Activated naive CD8-positive, alpha-beta T cell treated with anti-CD3 and anti-CD28 coated beads, Interleukin-2, amount 10 ng/mL, durations not matched to agents 7 days and 5 days (primary cell): ENCODE data around the gene SPATA2L. TPM values are rescaled to one million over a fixed set of nuclear protein-coding genes. Genes with fewer than 3 reads are reported as not detected.
A peak's percentile ranks its signal among the peaks of the same experiment; 100 is the strongest.

ENCODE experiments used
- ATAC-seq: fragments of 150-1000 bp; cut with Tn5 transposase; one replicate; pipeline ENCODE4 v1.10.0; 2021; ENCODE audit warnings: low read depth, moderate library complexity
- POLR2A ChIA-PET: fragments of 350-600 bp; sonication (Branson Sonifier 250); formaldehyde crosslinking; loops from one replicate; lab custom pipeline; 2021; ENCODE audit warnings: antibody characterized with exemption; lab: Charles Lee
- DNase-seq: peaks from one replicate; pipeline ENCODE4 v3.0.0; 2021
- H3K27ac Mint-ChIP-seq: one replicate; pipeline ENCODE4 v1.8.0; 2022; ENCODE audit warnings: mild to moderate bottlenecking, mixed read lengths
- H3K27me3 Mint-ChIP-seq: one replicate; pipeline ENCODE4 v1.8.0; 2022; ENCODE audit warnings: mild to moderate bottlenecking, moderate library complexity, mixed read lengths
- H3K36me3 Mint-ChIP-seq: one replicate; pipeline ENCODE4 v1.8.0; 2021; ENCODE audit warnings: mild to moderate bottlenecking, mixed read lengths
- H3K4me1 Mint-ChIP-seq: one replicate; pipeline ENCODE4 v1.8.0; 2021; ENCODE audit warnings: mixed read lengths
- H3K4me3 Mint-ChIP-seq: one replicate; pipeline ENCODE4 v1.8.0; 2022; ENCODE audit warnings: mild to moderate bottlenecking, moderate library complexity, mixed read lengths
- H3K9me3 Mint-ChIP-seq: one replicate; pipeline ENCODE4 v1.8.0; 2021; ENCODE audit warnings: mixed read lengths
- total RNA-seq, 2 experiments: library from RNA; stranded (reverse); gene quantifications; one replicate each; pipeline ENCODE4 v1.2.3, GENCODE V29; 2021

Gene SPATA2L
- total RNA-seq, 2 experiments from 2014 or later, result 7.6 to 8.0 TPM

- no peaks in the 10 kb centered on the region for H3K9me3 Mint-ChIP-seq
- peak; percentile 46 for ATAC-seq
- POLR2A ChIA-PET, result interaction anchor here (0.6 to 3.5 kb wide), 12 partner anchors 9 to 246 kb away, joined by 3 to 33 read pairs (median 6); partner anchors contain the start of genes CHMP1A, SPATA2L, SPATA33 and TCF25
- peak overlapping the region; percentile 97 for H3K27ac Mint-ChIP-seq
- peaks cover 16% of the 10 kb centered on the region for H3K36me3 Mint-ChIP-seq
- no peaks in the 10 kb centered on the region for H3K27me3 Mint-ChIP-seq
- H3K4me3 Mint-ChIP-seq, result peak overlapping the region; percentile 99
- peak; percentile 79 for DNase-seq
- H3K4me1 Mint-ChIP-seq, result peaks cover 42% of the 10 kb centered on the region
Observed at GRCh38 chr16:89722392-89723278, 21.1 kb upstream of the SPATA2L start.

GRCh38 chr16:89721546-89722391, 20.3 kb upstream of the SPATA2L start:
- H3K27ac Mint-ChIP-seq, result peak overlapping the region; percentile 97
- POLR2A ChIA-PET, result interaction anchor here (0.6 to 3.5 kb wide), 6 partner anchors 16 to 245 kb away, joined by 3 to 33 read pairs (median 6); partner anchors contain the start of gene SPATA2L
- peaks cover 33% of the 10 kb centered on the region for H3K4me1 Mint-ChIP-seq
- DNase-seq, result peak; percentile 86
- ATAC-seq, result peak; percentile 19
- H3K36me3 Mint-ChIP-seq, result peaks cover 12% of the 10 kb centered on the region
- H3K27me3 Mint-ChIP-seq, result no peaks in the 10 kb centered on the region
- peak overlapping the region; percentile 99 for H3K4me3 Mint-ChIP-seq
- no peaks in the 10 kb centered on the region for H3K9me3 Mint-ChIP-seq

- H3K27me3 Mint-ChIP-seq, result no peaks in the 10 kb centered on the region
- POLR2A ChIA-PET, result interaction anchor here (1.0 to 2.4 kb wide), 5 partner anchors 16 to 153 kb away, joined by 3 to 7 read pairs (median 4); partner anchors contain the start of genes SPATA2L and TCF25
- peak within 1 kb of the TSS; percentile 99 for H3K4me3 Mint-ChIP-seq
- peak; percentile 37 for ATAC-seq
- H3K36me3 Mint-ChIP-seq, result peaks cover 12% of the 10 kb centered on the region
- H3K9me3 Mint-ChIP-seq, result no peaks in the 10 kb centered on the region
- H3K27ac Mint-ChIP-seq, result peak within 1 kb of the TSS; percentile 97
- peaks cover 32% of the 10 kb centered on the region for H3K4me1 Mint-ChIP-seq
- DNase-seq, result peak; percentile 90
Observed at GRCh38 chr16:89720813-89721545, 19.5 kb upstream of the SPATA2L start, which contains the start of the genes VPS9D1 and ZNF276. VPS9D1 (minus strand) TSS chr16:89720898; CDS start chr16:89720861, 37 bp downstream. ZNF276 (plus strand) TSS chr16:89721537; CDS start chr16:89721641, 104 bp downstream.

- DNase-seq (no peak), ATAC-seq (no peak)
- Mint-ChIP-seq H3K27ac (peak overlapping the region; percentile 69), H3K4me3 (peak overlapping the region; percentile 72), H3K36me3 (peaks cover 12% of the 10 kb centered on the region), H3K4me1 (peaks cover 32% of the 10 kb centered on the region), H3K9me3 (no peaks in the 10 kb centered on the region), H3K27me3 (no peaks in the 10 kb centered on the region)
- POLR2A ChIA-PET, result interaction anchor here (1.0 to 2.4 kb wide), 5 partner anchors 17 to 153 kb away, joined by 3 to 7 read pairs (median 4); partner anchors contain the start of genes SPATA2L and TCF25
Observed at GRCh38 chr16:89720551-89720812, 19.0 kb upstream of the SPATA2L start.

- Mint-ChIP-seq H3K27ac (peak overlapping the region; percentile 7), H3K9me3 (peaks cover 1% of the 10 kb centered on the region), H3K36me3 (peaks cover 10% of the 10 kb centered on the region), H3K4me1 (peaks cover 23% of the 10 kb centered on the region), H3K27me3 (no peaks in the 10 kb centered on the region), H3K4me3 (no peak overlapping the region)
- DNase-seq, result no peak
- no peak for ATAC-seq
- POLR2A ChIA-PET, result no interaction called here
Observed at GRCh38 chr16:89717688-89718505, 16.4 kb upstream of the SPATA2L start.

GRCh38 chr16:89716916-89717687, 15.6 kb upstream of the SPATA2L start:
- no peak overlapping the region for H3K4me3 Mint-ChIP-seq
- peaks cover 20% of the 10 kb centered on the region for H3K4me1 Mint-ChIP-seq
- no peak for DNase-seq
- ATAC-seq, result no peak
- no peaks in the 10 kb centered on the region for H3K27me3 Mint-ChIP-seq
- peak overlapping the region; percentile 54 for H3K27ac Mint-ChIP-seq
- POLR2A ChIA-PET, result interaction anchor here (1.0 kb wide), 1 partner anchor 11 kb away, joined by 4 read pairs; no protein-coding TSS in a partner anchor
- peaks cover 1% of the 10 kb centered on the region for H3K9me3 Mint-ChIP-seq
- H3K36me3 Mint-ChIP-seq, result peaks cover 5% of the 10 kb centered on the region

GRCh38 chr16:89716493-89716892, 15.0 kb upstream of the SPATA2L start:
- peaks cover 20% of the 10 kb centered on the region for H3K4me1 Mint-ChIP-seq
- POLR2A ChIA-PET, result interaction anchor here (1.0 kb wide), 1 partner anchor 10 kb away, joined by 4 read pairs; no protein-coding TSS in a partner anchor
- no peaks in the 10 kb centered on the region for H3K27me3 Mint-ChIP-seq
- no peak overlapping the region for H3K4me3 Mint-ChIP-seq
- DNase-seq (no peak), ATAC-seq (no peak)
- no peak overlapping the region for H3K27ac Mint-ChIP-seq
- peaks cover 1% of the 10 kb centered on the region for H3K9me3 Mint-ChIP-seq
- peaks cover 5% of the 10 kb centered on the region for H3K36me3 Mint-ChIP-seq

GRCh38 chr16:89712274-89712781, 10.8 kb upstream of the SPATA2L start:
- Mint-ChIP-seq H3K4me3 (peak overlapping the region; percentile 80), H3K4me1 (peaks cover 2% of the 10 kb centered on the region), H3K9me3 (peaks cover 1% of the 10 kb centered on the region), H3K27me3 (no peaks in the 10 kb centered on the region), H3K36me3 (peaks cover 5% of the 10 kb centered on the region), H3K27ac (peak overlapping the region; percentile 71)
- POLR2A ChIA-PET, result interaction anchor here (0.7 to 4.0 kb wide), 2 partner anchors 10 to 12 kb away, joined by 3 to 16 read pairs; no protein-coding TSS in a partner anchor
- DNase-seq (no peak), ATAC-seq (peak; percentile 4)

GRCh38 chr16:89711601-89712273, 10.2 kb upstream of the SPATA2L start:
- H3K36me3 Mint-ChIP-seq, result peaks cover 5% of the 10 kb centered on the region
- POLR2A ChIA-PET, result interaction anchor here (0.7 to 4.0 kb wide), 3 partner anchors 9 to 12 kb away, joined by 3 to 16 read pairs (median 7); no protein-coding TSS in a partner anchor
- H3K4me3 Mint-ChIP-seq, result peak overlapping the region; percentile 80
- H3K4me1 Mint-ChIP-seq, result peaks cover 2% of the 10 kb centered on the region
- no peaks in the 10 kb centered on the region for H3K27me3 Mint-ChIP-seq
- ATAC-seq (peak; percentile 85), DNase-seq (peak; percentile 92)
- H3K27ac Mint-ChIP-seq, result peak overlapping the region; percentile 71
- H3K9me3 Mint-ChIP-seq, result peaks cover 1% of the 10 kb centered on the region

GRCh38 chr16:89710709-89711564, 9.4 kb upstream of the SPATA2L start:
- ATAC-seq, result peak; percentile 3
- POLR2A ChIA-PET, result interaction anchor here (1.2 to 4.0 kb wide), 2 partner anchors 11 to 13 kb away, joined by 7 to 16 read pairs; no protein-coding TSS in a partner anchor
- Mint-ChIP-seq H3K36me3 (peaks cover 5% of the 10 kb centered on the region), H3K9me3 (peaks cover 1% of the 10 kb centered on the region), H3K27me3 (no peaks in the 10 kb centered on the region), H3K4me3 (no peak overlapping the region), H3K27ac (no peak overlapping the region), H3K4me1 (peaks cover 4% of the 10 kb centered on the region)
- no peak for DNase-seq
